ENCODE measurements around the gene F10.

GRCh38 chr13:113084943-113085540 lies 37.6 kb upstream of the F10 start:
- TF ChIP-seq ZNF70 (CRISPR knock-in tag; IDR thresholded peaks at IDR 0.05) = no peak
- no peak for TF ChIP-seq POU6F1 (CRISPR knock-in tag; IDR thresholded peaks at IDR 0.05; ENCODE audit: borderline replicate concordance, low read depth)
- no peak for TF ChIP-seq ZFP30 (CRISPR knock-in tag; IDR thresholded peaks at IDR 0.05)
- TF ChIP-seq RARB (CRISPR knock-in tag; IDR thresholded peaks at IDR 0.05) = no peak
- no peak for TF ChIP-seq GLIS3 (CRISPR knock-in tag; IDR thresholded peaks at IDR 0.05)
- TF ChIP-seq ZNF565 (CRISPR knock-in tag; conservative IDR thresholded peaks at IDR 0.05; ENCODE audit: low read depth) = no peak
- no peak for TF ChIP-seq OSR1 (CRISPR knock-in tag; IDR thresholded peaks at IDR 0.05)
- TF ChIP-seq ZFP3 (CRISPR knock-in tag; IDR thresholded peaks at IDR 0.05) = no peak
- no peak for TF ChIP-seq TOX (CRISPR knock-in tag; IDR thresholded peaks at IDR 0.05; ENCODE audit: borderline replicate concordance)
- no peak for TF ChIP-seq ARNTL (CRISPR knock-in tag; IDR thresholded peaks at IDR 0.05; ENCODE audit: borderline replicate concordance, low read depth)
- TF ChIP-seq CREB5 (CRISPR knock-in tag; IDR thresholded peaks at IDR 0.05; ENCODE audit: low read depth) = no peak

Data from SK-N-SH treated with all-trans-retinoic acid at 6 μM for 48 hours (cell line).